ENCODE data around the gene PROP1. TPM values are rescaled to one million over a fixed set of nuclear protein-coding genes. Genes with fewer than 3 reads are reported as not detected.
A peak's percentile ranks its signal among the peaks of the same experiment; 100 is the strongest.
"Not testable (repeated sequence)": the region's sequence is repeated elsewhere in the genome, so short reads cannot be mapped to it uniquely, and the experiment has no call there.

The PROP1 gene
- not detected for total RNA-seq
- polyA plus RNA-seq, result not detected
- long read RNA-seq, donor 1, result 0 reads
- long read RNA-seq, donor 2, result 0 reads

DNA sequence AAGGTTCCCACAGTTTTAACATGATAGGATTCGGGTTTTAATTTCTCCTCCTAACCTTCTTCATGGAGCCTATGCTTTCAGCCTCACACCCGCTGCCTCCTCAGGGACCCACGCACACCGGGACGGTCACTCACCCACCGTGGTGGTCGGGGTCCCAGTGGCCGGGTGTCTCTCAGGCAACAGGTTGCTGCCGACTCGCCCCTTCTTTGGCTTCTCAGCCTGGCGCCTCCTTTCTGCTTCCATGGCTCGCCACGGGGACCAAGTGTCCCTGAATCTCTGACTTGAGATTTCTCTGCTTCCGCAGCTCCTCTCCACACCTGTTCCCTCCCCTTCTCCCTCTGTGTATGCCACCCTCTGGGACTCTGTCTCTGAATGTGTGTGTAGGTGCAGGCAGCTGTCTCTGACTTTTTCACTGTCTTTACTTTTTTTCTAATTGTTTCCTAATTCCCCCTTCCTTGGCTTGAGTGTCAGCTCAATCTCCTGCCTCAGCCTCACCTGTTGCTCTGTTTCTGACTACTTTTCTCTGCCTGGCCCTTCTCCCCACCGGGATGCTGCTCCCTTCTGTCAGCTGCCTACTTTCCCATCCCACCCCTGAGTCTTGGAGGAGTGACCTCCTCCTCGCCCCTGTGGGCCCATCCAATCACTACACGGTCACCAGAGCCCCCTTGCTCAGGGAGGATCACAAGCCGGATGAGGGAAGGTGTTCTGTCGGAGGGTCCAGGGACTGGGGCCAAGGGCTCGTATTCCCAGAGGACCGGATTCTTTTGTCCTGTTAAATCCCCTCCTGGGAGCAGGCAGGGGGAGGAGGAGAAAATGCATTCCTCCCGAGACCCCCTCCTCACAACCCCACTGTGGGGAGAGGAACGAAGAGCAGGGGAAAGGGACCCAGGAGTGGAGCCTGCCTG lies at the start of gene PROP1:
Gene PROP1 (minus strand): TSS at position 552 of the 905 bp plus-strand sequence. CDS start 309 bp downstream, at position 243.
- WGBS, 5 donors, result 46 to 58% (median 52%) methylated on average over 23 of the region's 23 CpGs

DNA sequence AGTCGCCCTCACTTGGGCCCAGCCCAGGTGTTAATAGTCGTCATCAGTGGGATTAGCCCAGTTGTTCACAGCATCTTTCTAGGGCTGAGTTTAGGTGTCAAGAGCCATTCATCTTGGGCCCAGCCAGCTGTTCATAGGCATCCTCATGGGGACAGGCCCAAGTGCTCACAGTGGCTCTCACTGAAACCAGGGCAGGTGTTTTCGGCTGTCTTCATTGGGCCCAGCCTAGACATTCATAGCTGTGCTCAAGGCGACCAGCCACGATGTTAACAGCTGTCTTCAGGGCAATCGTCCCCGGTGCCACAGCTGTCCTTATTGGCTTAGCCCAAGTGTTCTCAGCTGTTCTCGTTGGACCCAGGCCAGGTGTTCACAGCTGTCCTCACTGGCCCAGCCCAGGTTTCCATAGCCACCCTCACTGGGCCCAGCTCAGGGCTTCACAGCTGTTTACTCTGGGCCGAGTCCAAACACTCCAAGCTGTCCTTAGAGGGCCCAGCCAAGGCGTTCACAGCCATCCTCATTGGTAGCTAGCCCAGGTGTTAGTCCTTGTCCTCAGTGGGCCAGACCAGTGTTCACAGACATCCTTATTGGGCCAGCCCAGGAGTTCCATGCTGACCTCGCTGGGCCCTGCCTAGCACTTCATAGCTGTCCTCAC lies 23.5 kb upstream of the PROP1 start:
- H3K27ac ChIP-seq; intact Hi-C loops (cut with DNase I; ENCODE audit: low total_unique reads); DNase-seq; H3K27me3 ChIP-seq (replicated peaks in 1 of 7); H3K9me3 ChIP-seq; H3K4me1 ChIP-seq; H3K36me3 ChIP-seq; H3K4me3 ChIP-seq: not testable (repeated sequence)
- WGBS, 5 donors, result 79 to 100% (median 86%) methylated on average over 1 to 7 of the region's 11 CpGs; no CpG with 5 or more reads in 1 of the 5 donors

More for the DNA sequence above, at the start of gene PROP1:
- no peak for DNase-seq
- no peaks in the 10 kb centered on the region for H3K36me3 ChIP-seq
- no peaks in the 10 kb centered on the region for H3K9me3 ChIP-seq
- H3K4me1 ChIP-seq, result no peaks in the 10 kb centered on the region
- TF ChIP-seq, protein P1, sequence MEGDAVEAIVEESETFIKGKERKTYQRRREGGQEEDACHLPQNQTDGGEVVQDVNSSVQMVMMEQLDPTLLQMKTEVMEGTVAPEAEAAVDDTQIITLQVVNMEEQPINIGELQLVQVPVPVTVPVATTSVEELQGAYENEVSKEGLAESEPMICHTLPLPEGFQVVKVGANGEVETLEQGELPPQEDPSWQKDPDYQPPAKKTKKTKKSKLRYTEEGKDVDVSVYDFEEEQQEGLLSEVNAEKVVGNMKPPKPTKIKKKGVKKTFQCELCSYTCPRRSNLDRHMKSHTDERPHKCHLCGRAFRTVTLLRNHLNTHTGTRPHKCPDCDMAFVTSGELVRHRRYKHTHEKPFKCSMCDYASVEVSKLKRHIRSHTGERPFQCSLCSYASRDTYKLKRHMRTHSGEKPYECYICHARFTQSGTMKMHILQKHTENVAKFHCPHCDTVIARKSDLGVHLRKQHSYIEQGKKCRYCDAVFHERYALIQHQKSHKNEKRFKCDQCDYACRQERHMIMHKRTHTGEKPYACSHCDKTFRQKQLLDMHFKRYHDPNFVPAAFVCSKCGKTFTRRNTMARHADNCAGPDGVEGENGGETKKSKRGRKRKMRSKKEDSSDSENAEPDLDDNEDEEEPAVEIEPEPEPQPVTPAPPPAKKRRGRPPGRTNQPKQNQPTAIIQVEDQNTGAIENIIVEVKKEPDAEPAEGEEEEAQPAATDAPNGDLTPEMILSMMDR (IDR thresholded peaks at IDR 0.05 in 8 of 11, conservative IDR thresholded peaks at IDR 0.05 in 3 of 11), result no peak
- TF ChIP-seq POLR2AphosphoS5 (IDR thresholded peaks at IDR 0.05), result no peak
- no peak for TF ChIP-seq POLR2A (IDR thresholded peaks at IDR 0.05)
- H3K4me3 ChIP-seq, result no peak within 1 kb of the TSS
- H3K27ac ChIP-seq, result no peak within 1 kb of the TSS
- intact Hi-C loops (cut with DNase I; ENCODE audit: low total_unique reads), result no loop called here
- peaks cover 0 to 56% (median 5%) of the 10 kb centered on the region in 7 donors for H3K27me3 ChIP-seq (replicated peaks in 1 of 7)

DNA sequence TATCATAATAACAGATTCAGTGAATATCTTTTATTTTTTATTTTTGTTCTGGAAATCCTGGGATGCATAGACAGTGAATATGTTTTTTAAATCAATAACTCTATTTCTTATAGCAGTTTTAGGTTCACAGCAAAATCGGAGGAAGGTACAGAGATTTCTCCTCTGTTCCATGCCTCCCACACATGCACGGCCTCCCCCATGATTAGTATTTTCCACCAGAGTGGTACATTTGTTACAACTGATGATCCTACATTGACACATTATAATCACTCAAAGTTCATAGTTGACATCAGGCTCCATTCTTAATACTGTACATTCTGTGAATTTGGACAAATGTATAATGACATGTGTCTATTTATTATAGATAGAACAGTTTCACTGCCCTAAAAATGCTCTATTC lies 16.7 kb upstream of the PROP1 start:
- H3K27ac ChIP-seq; intact Hi-C loops (cut with DNase I; ENCODE audit: low total_unique reads); DNase-seq; H3K36me3 ChIP-seq; H3K27me3 ChIP-seq (replicated peaks in 1 of 7); H3K9me3 ChIP-seq; H3K4me1 ChIP-seq; H3K4me3 ChIP-seq: not testable (repeated sequence)
- WGBS, 5 donors, result 66 to 86% (median 84%) methylated on average over 2 of the region's 2 CpGs

DNA sequence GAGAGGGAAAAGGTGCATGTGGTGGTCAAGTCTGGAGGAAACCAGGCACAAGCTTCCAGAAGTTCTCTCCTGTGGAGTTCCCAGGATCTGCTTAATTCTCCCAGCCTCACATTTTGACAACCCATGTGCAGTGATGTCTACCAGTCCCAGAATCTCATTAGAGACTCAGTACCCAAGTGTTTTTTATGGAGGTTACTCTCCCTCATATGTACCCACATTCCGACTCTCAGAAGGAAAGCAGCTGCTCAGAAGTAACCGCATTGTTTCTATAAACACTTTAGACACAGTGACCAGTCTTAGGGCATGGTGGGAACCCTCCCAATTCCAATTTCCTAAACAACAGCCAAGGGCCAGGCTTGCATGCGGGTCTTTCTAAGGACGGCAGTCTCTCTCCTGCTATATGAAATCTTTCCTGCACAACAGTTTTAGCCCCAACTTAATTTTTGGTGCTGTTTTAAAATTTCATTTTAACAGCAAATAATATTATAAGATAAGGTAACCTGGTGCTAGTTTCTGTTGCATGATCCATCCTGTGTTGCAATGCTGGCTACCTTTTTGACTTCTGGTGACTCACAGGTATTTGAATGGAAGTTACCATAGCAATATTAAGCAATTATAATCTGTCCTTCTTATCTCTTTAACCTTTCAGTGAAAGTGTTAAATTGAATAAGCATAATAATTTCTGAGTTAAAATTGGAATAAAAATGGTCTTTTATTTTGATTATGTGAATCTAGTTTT lies 15.9 kb upstream of the PROP1 start:
- H3K36me3 ChIP-seq; H3K9me3 ChIP-seq; H3K4me3 ChIP-seq; H3K4me1 ChIP-seq; DNase-seq; intact Hi-C loops (cut with DNase I; ENCODE audit: low total_unique reads); H3K27ac ChIP-seq: not testable (repeated sequence)
- H3K27me3 ChIP-seq (replicated peaks in 1 of 7), result peaks cover 0 to 13% (median 3%) of the 10 kb centered on the region in 7 donors
- WGBS, 5 donors, result 73 to 100% (median 91%) methylated on average over 2 to 4 of the region's 4 CpGs

DNA sequence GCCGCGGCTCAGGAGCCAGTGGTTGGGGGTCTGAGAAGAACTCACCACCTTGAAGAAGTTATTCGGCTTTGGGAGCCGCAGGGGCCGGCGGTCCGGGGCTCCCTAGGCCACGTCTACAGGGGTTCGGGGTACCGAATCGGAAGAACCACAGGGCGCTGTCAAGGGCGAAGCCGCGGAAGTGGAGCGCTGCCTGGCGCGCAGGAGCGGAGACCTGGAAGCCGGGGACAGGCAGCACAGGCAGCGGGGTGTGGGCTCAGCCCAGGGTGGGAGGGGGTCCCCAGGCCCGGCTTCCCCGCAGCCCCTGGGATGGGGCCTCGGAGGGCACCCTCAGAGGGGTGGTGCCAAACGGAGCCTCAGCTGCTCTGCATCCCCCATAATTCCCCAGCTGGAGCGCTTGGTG lies 11.2 kb upstream of the PROP1 start:
- intact Hi-C loops (cut with DNase I; ENCODE audit: low total_unique reads), result not testable (repeated sequence)

More for the DNA sequence above, 11.2 kb upstream of the PROP1 start:
- not testable (repeated sequence) for H3K36me3 ChIP-seq, H3K9me3 ChIP-seq, H3K27ac ChIP-seq, DNase-seq, H3K4me1 ChIP-seq
- 8 to 31% (median 22%) methylated on average over 3 to 24 of the region's 26 CpGs for WGBS, 5 donors
- peaks cover 0 to 41% (median 3%) of the 10 kb centered on the region in 7 donors for H3K27me3 ChIP-seq (replicated peaks in 1 of 7)
- H3K4me3 ChIP-seq, result peak overlapping the region in 2 of 8 donors; percentile 45 to 54
